Measurements from ENCODE around the gene KNOP1.

DNA sequence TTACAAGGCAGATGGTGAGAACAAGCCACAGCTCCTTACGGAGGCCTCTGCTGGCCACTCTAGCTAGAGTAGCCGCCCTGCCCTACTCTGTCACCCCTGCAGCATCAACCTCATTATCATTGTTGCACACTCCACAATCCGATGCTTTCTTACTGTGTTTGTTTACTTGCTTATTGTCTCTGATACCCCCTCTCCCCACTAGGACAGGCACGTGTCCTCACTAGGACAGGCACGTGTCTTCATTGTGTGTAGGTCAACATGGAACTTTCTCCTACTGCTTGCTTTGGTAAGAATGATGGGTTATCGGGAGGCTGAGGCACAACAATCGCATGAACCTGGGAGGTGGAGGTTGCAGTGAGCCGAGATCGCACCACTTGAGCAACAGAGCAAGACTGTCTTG lies 63.9 kb downstream of the KNOP1 start:
- TF ChIP-seq POLR2A (IDR thresholded peaks at IDR 0.05; ENCODE audit: low read depth, low read length) = no peak
- TF ChIP-seq POLR2AphosphoS5 (IDR thresholded peaks at IDR 0.05; ENCODE audit: low read depth, low read length) = no peak
- no peak for TF ChIP-seq PAX5 (IDR thresholded peaks at IDR 0.05; ENCODE audit: insufficient read depth, low read length, severe bottlenecking)
- TF ChIP-seq TAF1 (IDR thresholded peaks at IDR 0.05; ENCODE audit: low read depth, low read length) = no peak
- TF ChIP-seq POU2F2 (IDR thresholded peaks at IDR 0.05; ENCODE audit: low read depth, low read length) = no peak

Measured in GM12891 (cell line).